NCI-H2196 (cell line): Measurements from ENCODE around the gene CEP170B.
"Not testable (repeated sequence)": the region's sequence is repeated elsewhere in the genome, so short reads cannot be mapped to it uniquely, and the experiment has no call there.

Experiments used
- DNase-seq: peaks from one replicate; lab custom pipeline; 2025; ENCODE audit not compliant: unreplicated experiment; lab: John Stamatoyannopoulos, UW

CEP170B gene

GRCh38 chr14:104941508-104942365, 76.7 kb downstream of the CEP170B start:
- no peak for DNase-seq

- DNase-seq, result no peak
These were observed 77.5 kb downstream of the CEP170B start for GRCh38 chr14:104942586-104942985.

GRCh38 chr14:104943216-104944015, 78.3 kb downstream of the CEP170B start:
- DNase-seq, result not testable (repeated sequence)

GRCh38 chr14:104944016-104944308, 78.9 kb downstream of the CEP170B start:
- DNase-seq, result not testable (repeated sequence)

GRCh38 chr14:104944436-104945205, 79.6 kb downstream of the CEP170B start:
- not testable (repeated sequence) for DNase-seq

GRCh38 chr14:104945266-104945665, 80.2 kb downstream of the CEP170B start:
- DNase-seq, result not testable (repeated sequence)
